SK-N-MC (cell line): ENCODE results near the gene IGFL1.

Experiments used
- FOXP2 ChIP-seq: optimal IDR thresholded peaks from 2 replicates; pipeline ENCODE3; 2011; ENCODE audit warnings: mild to moderate bottlenecking, moderate library complexity; ENCODE audit not compliant: insufficient read depth; ENCODE audit errors: extremely low read length, control extremely low read depth
- POLR2AphosphoS5 ChIP-seq: IDR thresholded peaks from 2 replicates; pipeline ENCODE4 v1.6.1; 2012; ENCODE audit warnings: mild to moderate bottlenecking, low read depth, low read length, borderline replicate concordance

GRCh38 chr19:46218160-46218559 is 11.4 kb upstream of the IGFL1 start:
- TF ChIP-seq POLR2AphosphoS5 (no peak), FOXP2 (no peak)
